Esophagus squamous epithelium (tissue), 5 donors: ENCODE measurements around the gene PXDC1. TPM values are rescaled to one million over a fixed set of nuclear protein-coding genes. Genes with fewer than 3 reads are reported as not detected.
A peak's percentile ranks its signal among the peaks of the same experiment; 100 is the strongest.

ENCODE experiments used
- DNase-seq: peaks from one replicate; lab custom pipeline; 2025; lab: John Stamatoyannopoulos, UW
- H3K27ac ChIP-seq, 4 donors: fragments of 200-600 bp; sonication (generic); one replicate each; pipeline ENCODE4 v1.5.1; 2016 to 2019; ENCODE audit warnings: mild to moderate bottlenecking in 1 of 4
- H3K27me3 ChIP-seq, 4 donors: fragments of 200-600 bp; sonication (generic); 1 replicate in 3 of 4; 2 replicates in 1 of 4; pipeline versions ENCODE4 v1.5.1 to v1.6.0; 2017 to 2021; ENCODE audit warnings: antibody characterized with exemption in 1 of 4
- H3K36me3 ChIP-seq, 3 donors: fragments of 200-600 bp; sonication (generic); one replicate each; pipeline ENCODE4 v1.5.1; 2016 to 2019
- H3K4me1 ChIP-seq, 3 donors: fragments of 200-600 bp; sonication (generic); one replicate each; pipeline ENCODE4 v1.5.1; 2017 to 2019
- H3K4me3 ChIP-seq, 4 donors: fragments of 200-600 bp; sonication (generic); 1 replicate in 3 of 4; 2 replicates in 1 of 4; pipeline ENCODE4 v1.5.1; 2016 to 2019; ENCODE audit warnings: mild to moderate bottlenecking in 2 of 4, moderate library complexity in 1 of 4
- H3K9me3 ChIP-seq, 3 donors: fragments of 200-600 bp; sonication (generic); one replicate each; pipeline ENCODE4 v1.5.1; 2016 to 2019
- CTCF ChIP-seq, 6 experiments: fragments of 450-650 bp in 4 of 6; fragments of 200-600 bp in 2 of 6; sonication (generic) in 2 of 6; IDR thresholded peaks; one replicate each; pipeline ENCODE4 v1.5.1; 2016 to 2019; ENCODE audit warnings: antibody characterized with exemption in 6 of 6, mild to moderate bottlenecking in 4 of 6, moderate library complexity in 4 of 6
- POLR2A ChIP-seq, 4 donors: fragments of 450-650 bp; IDR thresholded peaks; one replicate each; pipeline ENCODE4 v1.6.1; 2017; ENCODE audit warnings: antibody characterized with exemption in 4 of 4, mild to moderate bottlenecking in 4 of 4, moderate library complexity in 3 of 4
- WGBS, 2 donors: methylation state at CpG; one replicate each; pipeline ENCODE4 v1.1.5; 2018; 5-methylcytosine and 5-hydroxymethylcytosine counted together
- intact Hi-C: fragments of 100-400 bp; cut with DNase I; formaldehyde crosslinking; loops from one replicate; pipeline ENCODE4 v1.15.0; 2022
- total RNA-seq, 4 donors: library from RNA; depleted of rRNA; stranded (reverse); fragments of >200 nt; gene quantifications; one replicate each; pipeline ENCODE4 v1.1.0, GENCODE V29; 2016
- donor health status: DM: yes; HTN: yes; CAD: no.

PXDC1 gene
- total RNA-seq, 4 donors from 2014 or later = 12.1 to 58.0 (median 24.0) TPM

GRCh38 chr6:3781504-3781903 is 30.0 kb upstream of the PXDC1 start:
- no peak overlapping the region for H3K27ac ChIP-seq
- intact Hi-C loops = no loop called here
- WGBS, 2 donors = 84 to 91% methylated on average over 8 of the region's 8 CpGs
- TF ChIP-seq POLR2A (IDR thresholded peaks at IDR 0.05) (no peak), CTCF (IDR thresholded peaks at IDR 0.05) (no peak)
- H3K4me1 ChIP-seq = peaks cover 0 to 29% (median 10%) of the 10 kb centered on the region in 3 donors
- no peaks in the 10 kb centered on the region for H3K36me3 ChIP-seq
- H3K27me3 ChIP-seq = no peaks in the 10 kb centered on the region
- no peak overlapping the region for H3K4me3 ChIP-seq
- DNase-seq = no peak
- H3K9me3 ChIP-seq = no peaks in the 10 kb centered on the region

DNA sequence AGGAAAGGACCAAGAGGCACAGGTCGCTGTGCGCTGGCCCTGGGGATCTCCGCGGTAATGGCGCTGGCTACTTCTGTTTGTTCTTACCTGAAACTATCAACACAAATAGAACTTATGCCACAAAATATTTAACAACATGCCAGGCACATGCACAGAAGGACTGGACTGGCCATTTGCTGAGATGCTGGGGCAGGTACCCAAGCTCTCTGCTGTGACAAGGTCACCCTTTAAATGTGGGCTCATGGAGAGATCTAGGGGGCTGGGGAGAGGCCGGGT is 28.0 kb upstream of the PXDC1 start:
- intact Hi-C loops = no loop called here
- Histone ChIP-seq H3K4me1 (peaks cover 0 to 29% (median 10%) of the 10 kb centered on the region in 3 donors), H3K36me3 (no peaks in the 10 kb centered on the region), H3K9me3 (no peaks in the 10 kb centered on the region), H3K27me3 (no peaks in the 10 kb centered on the region), H3K4me3 (no peak overlapping the region), H3K27ac (peak overlapping the region; percentile 53 to 65 (median 61))
- TF ChIP-seq CTCF (IDR thresholded peaks at IDR 0.05) = no peak
- no peak for TF ChIP-seq POLR2A (IDR thresholded peaks at IDR 0.05)
- 60 to 82% methylated on average over 1 to 6 of the region's 6 CpGs for WGBS, 2 donors
- DNase-seq = no peak

DNA sequence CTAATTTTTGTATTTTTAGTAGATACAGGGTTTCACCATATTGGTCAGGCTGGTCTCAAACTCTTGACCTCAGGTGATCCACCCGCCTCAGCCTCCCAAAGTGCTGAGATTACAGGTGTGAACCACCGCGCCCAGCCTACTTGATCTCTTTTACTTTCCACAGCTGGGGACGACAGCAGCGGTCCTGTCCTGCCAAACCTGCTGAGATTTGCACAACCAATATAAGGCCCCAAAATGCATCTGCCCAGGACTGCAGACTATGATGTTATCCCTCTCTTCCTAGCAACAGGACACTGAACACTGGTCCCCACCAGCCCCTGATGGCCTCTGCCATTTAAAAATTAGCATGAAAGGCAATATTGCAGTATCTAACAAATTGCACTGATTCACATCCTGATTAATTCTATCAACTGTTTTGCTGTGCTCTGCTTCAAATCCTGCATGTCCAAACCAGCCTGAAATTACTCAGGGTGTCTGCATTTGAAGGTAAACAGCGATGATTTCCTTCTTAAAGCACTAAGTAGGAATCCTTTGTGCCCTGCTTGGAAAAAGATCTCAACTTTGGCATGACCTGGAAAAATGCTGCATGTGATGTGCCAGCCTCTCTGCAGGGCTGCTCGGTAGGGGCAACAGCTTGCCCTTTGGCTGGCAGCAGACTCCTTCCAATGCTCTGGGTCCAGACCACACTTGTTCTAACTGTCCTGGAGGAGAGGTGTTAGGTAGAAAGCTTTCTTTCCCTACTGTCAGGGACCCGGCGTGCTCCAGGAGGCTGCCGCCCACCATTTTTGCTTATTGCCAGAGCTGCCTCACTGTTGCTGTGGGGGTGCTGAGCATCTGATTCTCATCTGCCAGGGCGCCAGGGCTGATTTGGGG is 27.4 kb upstream of the PXDC1 start:
- 54 to 62% methylated on average over 6 to 7 of the region's 11 CpGs for WGBS, 2 donors

GRCh38 chr6:3777730-3778461 is 26.4 kb upstream of the PXDC1 start:
- WGBS, 2 donors = 44 to 58% methylated on average over 15 to 17 of the region's 18 CpGs
- Histone ChIP-seq H3K4me1 (peaks cover 0 to 39% (median 20%) of the 10 kb centered on the region in 3 donors), H3K27me3 (no peaks in the 10 kb centered on the region), H3K4me3 (no peak overlapping the region), H3K9me3 (no peaks in the 10 kb centered on the region), H3K27ac (peak overlapping the region in 3 of 4 donors; percentile 13 to 65 (median 43)), H3K36me3 (no peaks in the 10 kb centered on the region)
- intact Hi-C loops = no loop called here
- DNase-seq = no peak
- no peak for TF ChIP-seq CTCF (IDR thresholded peaks at IDR 0.05)
- no peak for TF ChIP-seq POLR2A (IDR thresholded peaks at IDR 0.05)

More for the DNA sequence above, 27.4 kb upstream of the PXDC1 start:
- Histone ChIP-seq H3K4me3 (no peak overlapping the region), H3K9me3 (no peaks in the 10 kb centered on the region), H3K27ac (peak overlapping the region; percentile 53 to 65 (median 61)), H3K27me3 (no peaks in the 10 kb centered on the region), H3K4me1 (peaks cover 0 to 31% (median 13%) of the 10 kb centered on the region in 3 donors), H3K36me3 (no peaks in the 10 kb centered on the region)
- intact Hi-C loops = no loop called here
- DNase-seq = no peak
- no peak for TF ChIP-seq POLR2A (IDR thresholded peaks at IDR 0.05)

GRCh38 chr6:3776881-3777507 is 25.5 kb upstream of the PXDC1 start:
- no peak overlapping the region for H3K4me3 ChIP-seq
- WGBS, 2 donors = 64 to 85% methylated on average over 3 to 6 of the region's 6 CpGs
- no peaks in the 10 kb centered on the region for H3K9me3 ChIP-seq
- peaks cover 0 to 39% (median 20%) of the 10 kb centered on the region in 3 donors for H3K4me1 ChIP-seq
- no peaks in the 10 kb centered on the region for H3K36me3 ChIP-seq
- TF ChIP-seq POLR2A (IDR thresholded peaks at IDR 0.05) (no peak), CTCF (IDR thresholded peaks at IDR 0.05) (no peak)
- intact Hi-C loops = no loop called here
- no peaks in the 10 kb centered on the region for H3K27me3 ChIP-seq
- H3K27ac ChIP-seq = peak overlapping the region in 1 of 4 donors; percentile 65
- DNase-seq = no peak
